ENCODE results near the gene RPL18A. TPM values are rescaled to one million over a fixed set of nuclear protein-coding genes. Genes with fewer than 3 reads are reported as not detected.

RPL18A gene
- polyA plus RNA-seq, 1 donor = 2,715 TPM

DNA sequence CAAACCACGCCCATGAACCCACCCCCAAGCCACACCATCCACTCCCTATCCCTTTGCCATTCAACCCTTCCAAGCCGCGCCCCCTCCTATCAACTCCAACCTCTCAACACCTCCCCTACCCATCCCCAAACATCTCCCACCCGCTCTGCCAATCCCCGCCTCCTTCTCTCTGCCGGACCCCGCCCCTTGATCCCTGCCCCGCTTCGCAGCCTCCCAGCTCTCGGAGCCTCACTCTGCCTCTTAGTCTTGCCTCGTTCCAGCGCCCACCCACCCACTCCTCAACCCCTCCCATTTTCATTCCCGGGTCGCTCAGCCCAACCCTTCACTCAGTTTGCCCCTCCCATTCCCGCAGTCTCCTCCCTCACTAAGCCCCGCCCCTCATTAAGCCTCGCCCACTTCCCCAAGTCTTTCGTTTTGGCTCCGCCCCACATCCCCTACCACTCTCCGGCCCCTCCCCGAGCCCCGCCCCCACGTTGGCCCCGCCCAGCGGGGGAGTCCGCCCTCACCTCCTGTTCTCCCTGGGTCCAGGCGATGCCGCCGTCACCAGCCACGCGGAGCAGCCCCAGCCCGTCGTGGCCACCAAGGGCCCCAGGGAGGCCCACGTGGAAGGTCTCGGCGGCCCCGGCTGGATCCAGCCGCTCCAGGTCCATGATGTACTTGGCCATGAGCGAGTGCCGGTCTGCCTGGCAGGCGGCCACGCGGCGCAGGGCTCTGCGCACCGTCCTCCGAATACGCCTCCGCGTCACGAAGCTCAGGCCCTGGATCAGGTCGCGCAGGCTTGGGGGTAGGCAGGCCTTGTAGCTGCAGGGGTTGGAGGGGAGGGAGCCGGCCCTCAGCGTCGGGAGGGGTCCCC is 17.7 kb upstream of the RPL18A start:
- DNase-seq = peak; percentile 86

DNA sequence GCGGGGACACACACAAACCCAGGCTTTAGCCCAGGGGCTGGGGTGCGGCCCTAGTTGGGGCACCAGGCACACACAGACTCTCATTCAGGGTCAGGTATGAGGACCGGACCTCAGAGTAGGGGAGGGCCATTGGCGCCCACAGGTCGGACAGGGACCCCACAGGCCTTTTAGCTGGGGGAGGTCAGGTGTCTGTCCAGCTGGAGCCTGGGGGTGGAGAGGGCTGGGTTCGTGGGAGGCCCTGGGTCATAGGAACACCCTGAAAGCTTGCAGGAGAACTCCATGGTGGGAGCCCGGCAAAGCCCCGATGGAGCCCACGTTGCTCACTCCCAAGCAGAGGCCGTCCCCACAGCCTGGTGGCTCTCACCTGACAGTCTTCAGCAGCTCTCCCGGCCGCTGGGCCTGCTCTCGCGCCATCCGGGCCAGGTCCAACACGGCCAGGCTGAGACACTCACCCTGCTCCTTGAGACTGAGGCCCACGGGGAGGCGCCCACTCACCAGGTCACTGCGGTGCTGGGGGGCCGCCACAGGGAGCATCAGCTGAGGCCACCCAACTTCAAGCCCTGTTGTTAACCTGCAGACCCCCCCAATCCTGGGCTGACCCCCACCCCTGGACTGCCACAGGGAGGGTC is 16.9 kb upstream of the RPL18A start:
- DNase-seq = no peak

DNA sequence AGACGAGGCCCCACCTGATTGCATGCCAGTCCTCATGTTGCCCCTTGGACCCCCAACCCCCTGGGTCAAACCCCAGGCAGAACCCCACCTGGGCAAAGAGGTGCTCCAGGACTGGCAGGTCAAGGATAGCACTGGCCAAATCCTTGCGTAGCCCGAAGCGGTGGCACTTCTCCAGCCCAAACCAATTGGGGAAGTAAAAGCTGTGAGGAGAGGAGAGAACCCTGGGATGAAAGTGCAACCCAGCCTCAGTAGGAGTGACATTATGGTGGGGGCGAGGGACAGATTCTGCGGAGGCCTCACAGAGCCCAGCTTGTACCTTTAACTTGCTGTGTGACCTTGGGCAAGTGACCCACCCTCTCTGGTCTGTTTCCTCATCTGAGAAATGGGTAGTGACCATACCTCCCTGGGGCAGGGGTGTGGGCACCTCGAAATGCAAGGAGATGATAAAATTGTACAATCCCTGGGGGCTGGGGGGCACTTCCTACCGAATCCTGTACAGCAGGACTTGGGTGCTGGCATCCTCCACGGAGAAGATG is 16.4 kb upstream of the RPL18A start:
- no peak for DNase-seq

DNA sequence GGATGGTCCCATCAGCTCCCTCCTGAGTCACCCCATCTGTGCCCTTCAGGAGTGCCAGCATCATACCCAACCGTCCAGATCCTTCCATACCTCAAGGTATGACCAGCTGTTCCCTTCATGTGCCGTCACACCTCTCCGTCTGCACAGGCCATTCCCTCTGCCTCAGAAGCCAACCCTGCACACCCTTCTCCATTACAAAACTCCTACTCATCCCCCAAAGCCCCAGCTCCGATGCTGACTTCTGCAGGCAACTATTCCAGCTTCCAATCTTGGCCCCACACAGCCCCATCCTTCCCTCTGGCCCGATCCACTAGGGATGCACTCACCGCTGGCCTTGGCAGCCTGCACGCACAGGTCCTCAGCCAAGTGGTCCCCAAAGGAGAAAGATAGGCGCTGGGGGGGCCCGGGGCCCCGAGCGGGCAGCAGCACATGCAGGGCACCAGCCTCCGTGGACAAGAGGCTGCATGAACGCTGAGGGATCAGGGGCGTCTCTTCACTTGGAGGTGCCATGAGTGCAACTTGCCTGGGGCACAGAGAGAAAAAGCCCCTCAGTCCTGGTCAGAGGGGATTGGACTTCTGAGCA is 15.7 kb upstream of the RPL18A start:
- no peak for DNase-seq

DNA sequence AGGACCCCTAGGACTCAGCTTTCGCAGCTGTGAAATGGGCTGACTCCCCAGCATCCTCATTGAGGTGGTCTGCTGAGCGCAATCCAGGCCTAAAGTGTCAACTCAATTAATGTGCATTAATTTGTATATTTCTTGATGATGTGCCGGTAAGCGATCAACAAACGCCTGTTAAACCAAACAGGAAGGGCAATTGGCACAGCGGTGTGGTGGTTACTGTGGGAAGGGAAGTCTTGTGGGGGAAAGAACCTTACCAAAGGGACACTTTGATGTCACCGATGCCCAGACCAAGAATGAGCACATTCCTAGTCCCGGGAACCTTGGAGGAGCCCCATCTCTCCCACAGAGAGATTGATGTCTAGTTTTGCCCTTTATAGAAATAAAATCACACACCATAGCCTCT is 13.6 kb upstream of the RPL18A start:
- no peak for DNase-seq

DNA sequence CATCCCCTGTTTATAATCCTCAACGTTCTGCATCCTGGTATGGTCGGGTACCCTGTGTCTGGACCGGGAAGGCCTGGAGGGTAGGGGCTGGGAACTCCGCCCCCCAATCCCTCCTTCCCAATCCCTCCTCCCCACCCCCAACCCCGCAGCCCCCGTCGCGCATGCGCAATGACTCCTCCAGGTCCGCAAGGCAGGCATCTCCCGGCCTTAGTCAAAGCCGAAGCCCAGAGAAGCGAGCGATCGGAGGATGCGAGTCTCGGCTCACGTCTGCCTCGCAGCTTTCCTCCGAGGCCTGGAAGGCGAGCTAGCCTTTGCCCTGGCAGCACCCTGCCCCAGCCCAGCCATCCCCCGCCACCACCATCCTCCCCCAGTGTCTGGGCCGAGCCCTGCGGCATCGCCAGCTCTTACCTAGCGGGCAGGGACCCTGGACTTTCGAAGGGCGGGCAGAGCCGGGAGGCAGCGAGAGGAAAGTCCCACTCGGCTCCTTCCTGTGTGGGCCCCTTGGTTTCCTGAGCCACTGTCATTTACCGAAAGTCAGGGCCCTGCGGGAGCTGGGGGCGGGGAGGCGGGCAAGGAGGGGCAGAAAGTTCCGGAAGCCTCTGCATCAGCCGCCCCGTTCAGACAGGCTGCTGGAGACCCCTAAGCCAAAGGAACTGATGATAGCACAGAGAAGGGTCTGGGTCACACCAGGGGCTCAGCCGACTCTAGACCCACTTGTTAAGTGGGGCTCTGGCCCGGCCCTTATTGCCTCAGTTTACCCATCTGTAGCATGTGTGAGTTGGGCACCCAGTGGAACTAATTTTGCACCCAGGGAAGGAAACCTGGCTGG is 12.0 kb upstream of the RPL18A start, which contains the start of gene JAK3:
JAK3 (minus strand) TSS at position 445 of the 829 bp plus-strand sequence. CDS start 3,565 bp downstream, outside the sequence.
- peak; percentile 71 for DNase-seq

DNA sequence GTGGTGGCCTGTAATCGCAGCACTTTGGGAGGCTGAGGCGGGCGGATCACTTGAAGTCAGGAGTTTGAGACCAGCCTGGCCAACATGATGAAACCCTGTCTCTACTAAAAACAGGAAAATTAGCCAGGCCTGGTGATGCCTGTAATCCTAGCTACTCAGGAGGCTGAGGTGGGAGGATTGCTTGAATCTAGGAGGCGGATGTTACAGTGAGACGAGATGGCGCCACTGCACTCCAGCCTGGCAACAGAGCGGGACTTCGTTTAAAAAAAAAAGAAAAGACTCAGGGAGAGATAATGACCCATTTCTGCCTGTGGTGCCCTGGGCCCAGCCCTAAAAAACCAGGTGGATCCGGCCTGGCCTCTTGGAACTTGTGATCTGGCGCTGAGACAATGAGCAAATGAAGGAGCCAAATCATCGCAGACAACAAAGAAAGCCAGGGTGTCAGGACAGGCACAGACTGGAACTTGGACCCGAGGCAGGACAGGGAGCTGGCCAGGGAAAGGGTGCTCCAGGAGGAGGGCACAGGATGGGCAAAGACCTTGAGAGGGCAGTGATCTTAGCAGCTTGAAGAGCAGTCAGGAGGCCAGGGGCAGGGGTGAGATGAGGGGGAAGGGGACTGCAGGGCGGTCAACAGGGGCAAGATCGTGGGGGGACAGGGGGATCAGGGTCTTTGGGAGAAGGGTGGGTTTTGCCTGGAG is 11.0 kb upstream of the RPL18A start:
- DNase-seq = no peak

DNA sequence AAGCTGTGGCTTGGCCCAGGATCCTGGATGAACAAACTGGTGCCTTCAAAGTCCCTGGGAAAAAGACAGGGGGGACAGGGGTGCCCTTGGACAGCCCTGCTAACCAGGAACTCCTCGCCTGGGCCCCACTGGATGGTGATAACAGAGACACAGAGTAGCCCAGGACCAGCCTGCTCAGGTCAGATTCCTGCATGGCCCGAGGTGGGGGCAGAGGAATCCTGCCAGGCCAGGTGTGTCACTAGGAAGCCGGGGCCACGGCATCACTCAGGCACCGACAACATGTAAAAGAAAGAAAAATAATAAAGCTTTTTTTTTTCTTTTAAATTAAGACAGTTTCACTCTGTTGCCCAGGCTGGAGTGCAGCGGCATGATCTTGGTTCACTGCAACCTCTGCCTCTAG is 5.6 kb upstream of the RPL18A start:
- no peak for DNase-seq

DNA sequence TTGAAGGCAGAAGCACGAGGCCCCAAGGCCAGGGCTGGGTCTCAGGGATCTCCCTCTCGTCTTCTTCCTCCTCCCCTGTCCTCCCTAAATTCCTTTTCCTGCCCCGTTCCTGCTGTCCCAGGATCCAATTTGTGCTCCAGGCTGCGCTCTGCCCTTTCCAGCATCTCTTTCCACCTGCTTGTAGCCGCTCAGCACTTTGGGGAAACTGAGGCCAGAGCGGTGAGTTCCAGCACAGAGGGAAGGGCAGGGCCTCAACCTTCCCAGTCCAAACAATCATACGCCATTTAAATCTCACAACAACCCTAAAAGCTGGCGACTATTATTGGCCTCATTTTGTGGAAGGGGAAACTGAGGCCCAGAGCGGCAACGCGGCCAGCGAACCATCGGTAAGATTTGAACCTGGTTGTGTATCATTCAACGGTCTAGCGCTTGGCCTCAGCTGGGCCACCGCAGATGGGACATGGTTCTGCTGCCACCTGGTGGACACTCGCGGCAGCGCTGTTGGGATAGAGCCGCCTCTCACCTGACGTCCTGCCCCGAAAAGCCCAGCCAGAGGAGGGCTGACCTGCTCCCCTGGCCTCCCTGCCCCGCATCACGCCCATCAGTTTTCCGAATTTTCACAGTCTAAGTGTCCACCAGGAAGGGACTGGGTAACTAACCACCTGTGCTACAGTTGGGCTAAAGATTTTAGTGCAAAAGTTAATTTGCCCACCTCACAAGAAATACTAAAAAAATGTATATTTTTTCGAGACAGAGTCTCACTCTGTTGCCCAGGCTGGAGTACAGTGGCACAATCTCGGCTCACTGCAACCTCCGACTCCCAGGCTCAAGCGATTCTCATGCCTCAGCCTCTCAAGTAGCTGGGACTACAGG is 4.2 kb upstream of the RPL18A start:
- peak; percentile 82 for DNase-seq

DNA sequence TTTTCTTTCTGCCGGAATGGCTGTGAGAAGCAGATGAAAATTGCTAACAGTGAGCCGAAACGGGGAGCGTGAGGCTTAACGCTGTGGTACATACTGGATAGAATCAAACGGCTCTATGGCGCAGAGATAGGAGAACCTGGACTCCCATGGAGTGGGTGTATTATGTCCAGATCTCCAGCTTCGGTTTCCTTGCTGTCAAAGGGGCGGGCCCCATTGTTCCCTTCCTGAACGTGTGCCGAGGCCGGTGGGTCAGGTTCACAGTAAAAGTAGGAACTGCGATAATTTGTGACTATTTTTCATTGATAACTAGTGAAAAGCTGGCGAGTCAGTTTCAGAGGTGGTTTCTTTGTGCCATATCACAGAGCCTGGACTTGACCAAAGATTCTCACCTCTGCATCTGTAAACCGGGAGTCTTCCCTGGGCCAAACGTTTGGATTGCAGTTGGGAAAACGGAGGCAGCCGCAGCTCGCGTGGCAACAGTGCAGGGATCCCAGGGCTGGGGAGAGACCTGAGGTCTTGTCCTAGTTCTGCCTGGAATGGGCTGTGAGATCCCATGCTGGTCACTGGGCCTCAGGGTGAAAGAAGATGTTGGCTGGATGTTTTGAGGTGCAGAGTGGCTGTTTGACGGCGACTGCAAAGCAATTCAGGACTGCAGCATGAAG is 752 bp downstream of the RPL18A start:
- no peak for DNase-seq

DNA sequence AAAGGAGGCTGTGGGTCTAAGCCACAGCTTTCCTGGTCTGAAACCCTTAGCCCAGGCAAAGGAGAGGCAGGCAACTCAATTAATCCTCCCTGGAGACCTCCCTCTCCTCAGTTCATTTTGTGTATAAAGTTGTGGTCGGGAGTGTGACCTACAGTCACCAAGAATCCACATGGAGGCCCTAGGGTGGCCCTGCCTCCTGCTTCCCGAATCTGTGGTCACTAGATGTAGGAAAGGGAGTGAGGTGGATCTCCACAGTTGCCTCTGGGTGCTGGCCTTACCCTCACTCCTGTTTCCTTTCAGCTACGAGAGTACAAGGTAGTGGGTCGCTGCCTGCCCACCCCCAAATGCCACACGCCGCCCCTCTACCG is 1.3 kb downstream of the RPL18A start:
- no peak for DNase-seq

DNA sequence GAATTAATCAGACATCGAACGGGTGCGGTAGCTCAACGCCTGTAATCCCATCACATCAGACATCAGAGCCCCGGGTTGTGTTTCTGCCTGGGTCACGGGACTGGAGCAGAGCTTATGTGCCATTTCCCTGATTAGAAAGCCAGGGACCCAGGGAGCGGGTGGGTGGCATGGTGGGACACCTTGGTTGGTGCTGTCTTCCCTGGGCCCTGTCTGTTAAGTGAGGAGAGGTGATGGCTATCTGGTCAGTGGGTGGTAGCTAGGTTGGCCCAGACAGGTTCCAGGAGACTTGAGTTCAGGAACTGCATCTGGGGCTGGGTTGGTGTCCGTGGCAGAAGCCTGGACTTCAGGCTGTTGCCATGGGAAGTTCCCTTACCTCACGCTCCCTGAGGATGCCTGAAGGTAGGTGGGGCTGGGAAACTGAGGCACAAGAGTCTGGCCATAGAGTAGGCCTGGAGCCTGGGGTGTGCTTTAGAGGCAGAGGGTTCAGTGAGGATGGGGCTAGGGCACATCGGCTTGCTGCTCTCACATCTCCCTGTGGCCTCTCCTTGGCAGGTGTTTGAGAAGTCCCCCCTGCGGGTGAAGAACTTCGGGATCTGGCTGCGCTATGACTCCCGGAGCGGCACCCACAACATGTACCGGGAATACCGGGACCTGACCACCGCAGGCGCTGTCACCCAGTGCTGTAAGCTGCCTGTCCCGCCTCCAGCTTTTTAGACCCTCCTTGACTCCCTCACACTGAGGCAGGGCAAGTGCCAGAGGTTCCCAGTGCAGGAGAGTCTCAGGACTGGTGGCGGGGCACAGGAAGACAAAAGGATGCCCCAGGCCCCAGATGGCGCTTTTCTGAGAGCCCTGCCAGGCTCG is 2.1 kb downstream of the RPL18A start:
- DNase-seq = no peak

DNA sequence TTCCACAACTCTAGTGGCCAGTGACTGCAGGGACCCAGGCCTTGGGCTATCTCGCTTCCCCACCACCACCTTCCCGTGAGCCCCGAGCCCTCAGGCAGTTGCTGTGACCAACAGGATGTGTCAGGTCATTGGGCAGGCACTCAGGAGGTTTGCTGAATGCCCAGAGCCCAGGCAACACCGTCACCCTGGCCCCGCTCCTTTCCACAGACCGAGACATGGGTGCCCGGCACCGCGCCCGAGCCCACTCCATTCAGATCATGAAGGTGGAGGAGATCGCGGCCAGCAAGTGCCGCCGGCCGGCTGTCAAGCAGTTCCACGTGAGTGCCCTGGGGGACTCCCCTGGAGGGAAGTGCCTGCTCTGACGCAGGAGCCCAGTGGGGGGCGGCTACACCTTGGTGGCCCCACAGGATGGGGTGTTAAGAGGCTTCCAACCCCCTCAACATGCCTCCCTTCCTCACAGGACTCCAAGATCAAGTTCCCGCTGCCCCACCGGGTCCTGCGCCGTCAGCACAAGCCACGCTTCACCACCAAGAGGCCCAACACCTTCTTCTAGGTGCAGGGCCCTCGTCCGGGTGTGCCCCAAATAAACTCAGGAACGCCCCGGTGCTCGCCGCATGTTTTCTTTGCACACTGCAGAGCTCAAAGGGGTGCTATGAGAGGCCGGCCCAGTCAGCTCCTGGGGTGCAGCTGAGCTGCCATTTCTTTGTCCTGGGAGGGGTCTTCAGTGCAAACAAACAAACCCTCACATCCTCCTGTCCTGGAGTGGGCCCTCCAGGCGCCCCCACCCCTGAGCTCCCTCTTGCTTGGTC is 3.2 kb downstream of the RPL18A start:
- no peak for DNase-seq

DNA sequence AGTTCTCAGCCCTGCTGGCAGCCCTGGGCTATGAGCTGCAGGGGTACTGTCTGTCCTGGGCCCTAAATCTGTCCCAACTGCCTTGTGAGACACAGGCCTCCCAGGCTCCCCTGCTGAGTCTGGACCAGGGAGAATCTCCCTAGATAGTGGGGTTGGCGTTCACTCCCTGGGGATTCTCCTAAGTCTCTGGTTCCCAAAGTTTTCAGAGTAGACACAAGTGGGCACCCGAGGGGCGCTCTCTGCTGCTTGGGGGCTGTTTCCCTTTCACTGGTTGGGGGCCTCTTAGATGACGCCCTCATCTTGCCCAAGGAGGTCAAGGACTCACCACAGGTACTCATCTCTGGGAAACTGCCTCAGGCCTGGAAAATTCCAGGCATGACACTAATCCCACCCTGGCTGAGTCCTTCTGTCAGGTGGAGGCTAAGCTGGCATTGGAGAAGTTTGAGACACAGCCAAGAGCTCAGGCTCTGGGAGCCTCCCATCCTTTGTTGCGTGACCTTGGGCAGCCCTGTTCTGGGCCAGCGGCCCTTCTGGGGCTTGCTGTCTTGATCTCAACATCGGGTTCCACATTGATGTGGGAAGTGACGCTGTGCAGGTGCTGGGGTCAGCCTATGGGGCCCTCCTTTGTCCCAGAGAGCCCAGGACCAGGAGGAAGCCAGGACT is 3.9 kb downstream of the RPL18A start:
- no peak for DNase-seq

DNA sequence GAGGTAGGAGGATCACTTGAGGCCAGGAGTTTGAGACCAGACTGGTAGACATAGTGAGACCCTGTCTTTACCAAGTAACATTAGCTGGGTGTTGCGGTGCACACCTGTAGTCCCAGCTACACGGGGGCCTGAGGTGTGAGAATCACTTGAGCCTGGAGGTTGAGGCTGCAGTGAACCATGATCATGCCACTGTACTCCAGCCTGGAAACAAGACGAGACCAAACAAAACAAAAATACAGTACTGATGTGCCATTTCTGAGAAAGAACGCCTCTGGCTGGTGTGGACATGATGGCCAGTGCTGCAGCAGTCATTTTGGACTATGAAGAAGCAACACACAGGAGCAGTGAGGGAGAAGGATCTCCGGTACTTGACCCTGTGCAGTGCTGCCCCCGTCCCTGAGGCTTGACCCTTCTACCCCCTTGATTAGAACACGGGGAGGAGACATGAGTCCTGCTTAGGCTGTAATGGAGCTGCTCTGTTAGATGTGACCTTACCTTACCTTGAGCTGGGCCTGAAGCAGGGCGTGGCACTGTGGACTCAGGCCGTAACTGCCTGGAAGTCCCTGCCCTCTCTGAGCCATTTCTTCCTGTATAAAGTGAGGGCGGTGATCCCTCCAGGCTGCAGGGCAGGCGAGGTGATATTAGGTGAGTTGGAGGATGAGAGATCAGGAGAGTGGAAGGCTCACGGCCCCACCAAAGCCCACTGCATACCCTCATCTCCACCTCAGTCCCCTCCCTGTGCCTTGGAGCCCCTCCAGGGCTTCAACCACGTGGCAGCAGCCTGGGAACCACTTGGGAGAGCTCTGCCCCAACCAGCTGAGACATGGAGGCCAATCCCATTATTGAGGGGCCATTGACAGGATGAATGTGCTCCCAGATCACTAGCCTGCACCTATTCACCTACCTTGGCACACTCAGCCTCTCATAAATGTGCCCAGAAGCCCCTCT is 5.9 kb downstream of the RPL18A start:
- DNase-seq = no peak

DNA sequence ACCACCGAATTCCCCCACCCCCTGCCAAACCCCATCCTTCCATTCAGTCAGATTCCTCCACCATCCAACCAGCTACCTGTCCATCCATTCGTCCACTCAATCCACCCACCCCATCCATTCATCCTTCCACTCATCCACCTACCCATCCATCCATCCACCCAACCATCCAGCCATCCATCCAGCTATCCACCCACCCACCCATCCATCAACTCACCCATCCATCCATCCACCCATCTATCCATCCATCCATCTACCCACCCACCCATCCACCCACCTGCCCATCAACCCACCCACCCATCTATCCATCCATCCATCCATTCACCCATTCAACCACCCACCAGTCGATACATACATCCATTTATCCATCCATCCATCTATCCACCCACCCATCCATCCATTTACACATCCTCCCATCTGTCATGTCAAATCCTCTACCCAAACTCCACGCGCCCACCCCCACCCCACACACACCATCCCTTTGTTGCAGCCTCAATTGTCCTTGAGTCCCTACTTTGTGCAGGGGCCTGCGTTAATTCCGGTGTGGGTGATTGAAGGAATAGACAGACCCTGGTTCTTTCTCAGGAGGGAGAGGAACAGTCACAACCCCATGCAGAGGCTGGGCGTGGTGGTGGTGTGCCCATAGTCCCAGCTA is 6.7 kb downstream of the RPL18A start:
- DNase-seq = no peak

Measured in hindlimb muscle (tissue), 1 donor.